ENCODE data around the gene PLAAT4. TPM values are rescaled to one million over a fixed set of nuclear protein-coding genes. Genes with fewer than 3 reads are reported as not detected.

Gene PLAAT4
- total and polyA plus RNA-seq, 2 donors (not counting 3 experiments of a cell fraction or from before 2014, with no cell fraction given) = 0.95 to 1.7 TPM

GRCh38 chr11:63547061-63547460, 10.5 kb downstream of the PLAAT4 start:
- dilution Hi-C loops (cut with MboI; ENCODE audit: extremely low pct_ligation_motif_present, low sequenced_read_pairs) = no loop called here
- no TSS peak for BruUV-seq (replicated peaks)
- FAIRE-seq = no peak
- intact Hi-C loops (cut with micrococcal nuclease) = no loop called here
- ChIA-PET CTCF (no interaction called here), POLR2A (no interaction called here)
- H4K20me1 ChIP-seq (replicated peaks; ENCODE audit: control insufficient read depth, extremely low read depth, insufficient read depth, low read length) = no peaks in the 10 kb centered on the region
- no peak overlapping the region for H2AFZ ChIP-seq (ENCODE audit: low read depth, low read length)
- no peaks in the 10 kb centered on the region for H3K9me3 ChIP-seq (replicated peaks; ENCODE audit: control insufficient read depth, insufficient read depth, low read length)
- H3K27me3 ChIP-seq (ENCODE audit: control insufficient read depth in 2 of 2, insufficient read depth in 2 of 2, low read length in 2 of 2) = peaks cover 4 to 8% of the 10 kb centered on the region in 2 experiments
- H3K36me3 ChIP-seq (ENCODE audit: control insufficient read depth in 2 of 2, extremely low read depth in 1 of 2, insufficient read depth in 2 of 2, low read length in 2 of 2) = no peaks in the 10 kb centered on the region
- H3K79me2 ChIP-seq (ENCODE audit: control insufficient read depth, insufficient read depth, low read length) = no peaks in the 10 kb centered on the region
- no peak overlapping the region for H3K9ac ChIP-seq (replicated peaks; ENCODE audit: extremely low read depth, insufficient read depth, low read length)
- no peaks in the 10 kb centered on the region for H3K4me1 ChIP-seq (ENCODE audit: control insufficient read depth, extremely low read depth, insufficient read depth, low read length)
- no peak overlapping the region for H3K4me3 ChIP-seq (replicated peaks in 1 of 3; ENCODE audit: insufficient read depth in 1 of 3, low read depth in 1 of 3, low read length in 3 of 3)
- DNase-seq (ENCODE audit: low read depth, low spot score) = no peak
- TF ChIP-seq CTCF (IDR thresholded peaks at IDR 0.05; ENCODE audit: extremely low read depth in 1 of 2, insufficient read depth in 1 of 2, low read depth in 1 of 2, low read length in 2 of 2) (no peak), FOS (IDR thresholded peaks at IDR 0.05; ENCODE audit: borderline replicate concordance, insufficient read depth, low read length) (no peak), MYC (IDR thresholded peaks at IDR 0.05; ENCODE audit: low read depth, low read length) (no peak), POLR2AphosphoS5 (IDR thresholded peaks at IDR 0.05; ENCODE audit: insufficient read depth, low read depth, low read length) (no peak), MAX (IDR thresholded peaks at IDR 0.05; ENCODE audit: insufficient read depth, insufficient read length) (no peak), EZH2 (IDR thresholded peaks at IDR 0.05; ENCODE audit: borderline replicate concordance, low read depth, low read length, severe bottlenecking) (no peak), GATA2 (IDR thresholded peaks at IDR 0.05; ENCODE audit: insufficient read depth, insufficient read length, low read depth, low read length) (no peak), JUN (IDR thresholded peaks at IDR 0.05; ENCODE audit: borderline replicate concordance, insufficient read depth, insufficient read length, low read depth) (no peak)
- H3K27ac ChIP-seq (ENCODE audit: insufficient read depth, low read depth, low read length) = no peak overlapping the region
- H3K9me1 ChIP-seq (replicated peaks; ENCODE audit: control insufficient read depth, extremely low read depth, insufficient read depth, low read length) = no peaks in the 10 kb centered on the region
- no peak overlapping the region for H3K4me2 ChIP-seq (ENCODE audit: insufficient read depth, low read length)
